Stimulated activated CD4-positive, alpha-beta T cell treated with anti-CD3 and anti-CD28 coated beads, Interleukin-15, amount 100 ng/mL, for 1 hour (primary cell): ENCODE results near the gene STAC2.
"Not testable (repeated sequence)": the region's sequence is repeated elsewhere in the genome, so short reads cannot be mapped to it uniquely, and the experiment has no call there.

Experiments
- DNase-seq, 2 donors: peaks; one replicate each; pipeline ENCODE4 v3.0.0-alpha.2; 2020; ENCODE audit warnings: low read depth in 1 of 2, low spot score in 1 of 2

STAC2 gene, protein sequence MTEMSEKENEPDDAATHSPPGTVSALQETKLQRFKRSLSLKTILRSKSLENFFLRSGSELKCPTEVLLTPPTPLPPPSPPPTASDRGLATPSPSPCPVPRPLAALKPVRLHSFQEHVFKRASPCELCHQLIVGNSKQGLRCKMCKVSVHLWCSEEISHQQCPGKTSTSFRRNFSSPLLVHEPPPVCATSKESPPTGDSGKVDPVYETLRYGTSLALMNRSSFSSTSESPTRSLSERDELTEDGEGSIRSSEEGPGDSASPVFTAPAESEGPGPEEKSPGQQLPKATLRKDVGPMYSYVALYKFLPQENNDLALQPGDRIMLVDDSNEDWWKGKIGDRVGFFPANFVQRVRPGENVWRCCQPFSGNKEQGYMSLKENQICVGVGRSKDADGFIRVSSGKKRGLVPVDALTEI

DNA sequence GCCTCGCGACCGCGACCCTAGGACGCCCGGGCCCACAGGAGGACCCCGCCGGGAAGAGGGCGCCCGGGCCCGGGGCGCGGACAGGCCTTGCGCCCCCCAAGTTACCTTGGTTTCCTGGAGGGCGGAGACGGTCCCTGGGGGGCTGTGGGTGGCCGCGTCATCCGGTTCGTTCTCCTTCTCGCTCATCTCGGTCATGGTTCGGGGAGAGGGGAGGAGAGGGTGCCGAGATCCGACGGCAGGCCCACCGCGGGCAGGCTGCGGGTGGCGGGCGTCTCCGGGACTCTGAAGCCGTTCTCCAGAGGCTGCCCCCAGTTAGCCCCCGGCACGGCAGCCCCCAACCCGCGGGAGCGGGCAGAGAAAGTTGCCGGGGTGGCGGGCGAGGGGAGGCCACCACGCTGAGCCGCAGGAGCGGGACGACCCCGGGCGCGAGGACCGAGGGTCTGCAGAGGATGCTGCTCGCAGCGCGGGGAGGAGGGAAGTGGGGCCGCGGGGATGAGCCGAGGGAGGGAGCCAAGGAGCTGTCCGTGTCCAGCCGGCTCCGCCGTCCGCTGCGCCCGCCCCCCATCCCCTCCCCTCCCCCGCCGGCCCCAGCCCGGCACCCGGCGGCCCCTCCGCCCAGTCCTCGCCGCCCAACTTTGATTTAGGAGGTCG, at the start of gene STAC2:
TSS of gene STAC2 (minus strand) at position 638 of the 651 bp plus-strand sequence. CDS start at position 195, 443 bp downstream.
- no peak for DNase-seq

DNA sequence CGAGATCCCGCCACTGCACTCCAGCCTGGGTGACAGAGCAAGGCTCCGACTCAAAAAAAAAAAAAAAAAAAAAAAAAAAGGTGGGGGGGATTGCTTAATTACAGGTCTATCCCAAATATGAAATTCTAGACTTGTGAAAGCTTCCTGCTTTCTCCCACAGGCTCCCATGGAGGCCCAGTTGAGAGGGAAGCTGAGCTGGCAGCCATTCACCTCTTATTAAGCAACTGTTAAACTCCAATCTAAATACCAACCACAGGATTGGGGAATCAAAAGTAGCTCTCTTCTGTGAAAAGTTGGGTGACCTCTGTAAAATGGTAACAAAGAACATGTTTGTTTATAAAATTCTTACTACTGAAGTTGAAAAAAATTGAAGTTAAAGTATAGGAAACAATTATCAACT, 45.8 kb upstream of the STAC2 start:
- no peak for DNase-seq

DNA sequence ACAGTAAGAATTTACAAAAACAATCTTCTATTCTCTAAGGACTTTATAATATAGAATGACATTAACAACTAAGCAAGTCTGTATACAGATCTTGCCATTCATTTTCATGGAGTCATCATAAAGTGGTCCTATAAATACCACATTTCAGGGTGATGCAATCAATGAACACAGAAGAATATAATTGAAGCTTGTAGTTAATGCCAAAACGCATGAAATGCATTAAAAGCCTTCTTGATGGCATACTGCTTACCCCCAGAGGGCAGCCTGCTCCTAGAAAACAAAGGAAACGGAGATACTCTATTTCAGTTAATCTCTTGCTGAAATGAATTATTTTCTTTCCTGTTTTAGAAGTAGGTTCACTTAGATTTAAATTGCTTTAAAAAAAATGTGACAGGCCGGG, 45.2 kb upstream of the STAC2 start:
- no peak for DNase-seq

DNA sequence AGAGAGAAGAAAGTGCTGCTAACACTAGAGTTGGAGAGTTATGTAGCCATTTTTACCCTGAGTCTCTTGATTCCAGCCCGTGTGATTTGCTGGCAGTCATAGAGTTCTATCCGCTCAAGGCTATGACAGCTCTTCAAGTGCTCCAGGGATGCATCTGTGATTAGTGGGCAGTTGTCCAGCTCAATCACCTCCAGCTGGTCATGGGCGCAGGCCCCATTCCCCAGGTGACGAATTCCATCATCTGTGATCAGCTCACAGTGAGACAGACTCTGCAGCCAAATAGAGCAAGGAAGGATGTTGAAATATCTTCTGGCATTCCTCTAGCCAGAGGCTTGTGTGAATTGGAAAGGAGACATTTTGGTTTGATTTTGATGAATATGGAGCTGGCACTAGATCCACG, 38.4 kb upstream of the STAC2 start:
- DNase-seq: no peak

DNA sequence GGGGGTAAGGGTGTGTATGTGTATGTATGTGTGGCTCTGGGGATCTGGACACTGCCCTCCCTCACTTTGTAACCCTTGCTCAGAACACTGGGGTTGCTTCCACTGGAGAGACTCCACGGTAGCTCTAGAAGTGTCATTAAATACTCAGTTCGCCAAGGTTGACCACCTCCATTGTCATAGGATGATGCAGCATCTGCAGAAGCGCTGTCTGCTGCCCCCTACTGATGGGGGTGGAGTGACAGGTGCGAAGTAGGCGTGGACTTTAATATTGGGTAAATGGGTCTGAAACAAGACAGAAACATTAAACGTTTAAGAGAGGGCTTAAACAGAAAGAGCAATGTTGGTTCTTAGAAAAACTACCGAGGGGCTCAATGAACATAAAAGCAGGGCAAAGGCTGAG, 35.5 kb upstream of the STAC2 start:
- no peak for DNase-seq

DNA sequence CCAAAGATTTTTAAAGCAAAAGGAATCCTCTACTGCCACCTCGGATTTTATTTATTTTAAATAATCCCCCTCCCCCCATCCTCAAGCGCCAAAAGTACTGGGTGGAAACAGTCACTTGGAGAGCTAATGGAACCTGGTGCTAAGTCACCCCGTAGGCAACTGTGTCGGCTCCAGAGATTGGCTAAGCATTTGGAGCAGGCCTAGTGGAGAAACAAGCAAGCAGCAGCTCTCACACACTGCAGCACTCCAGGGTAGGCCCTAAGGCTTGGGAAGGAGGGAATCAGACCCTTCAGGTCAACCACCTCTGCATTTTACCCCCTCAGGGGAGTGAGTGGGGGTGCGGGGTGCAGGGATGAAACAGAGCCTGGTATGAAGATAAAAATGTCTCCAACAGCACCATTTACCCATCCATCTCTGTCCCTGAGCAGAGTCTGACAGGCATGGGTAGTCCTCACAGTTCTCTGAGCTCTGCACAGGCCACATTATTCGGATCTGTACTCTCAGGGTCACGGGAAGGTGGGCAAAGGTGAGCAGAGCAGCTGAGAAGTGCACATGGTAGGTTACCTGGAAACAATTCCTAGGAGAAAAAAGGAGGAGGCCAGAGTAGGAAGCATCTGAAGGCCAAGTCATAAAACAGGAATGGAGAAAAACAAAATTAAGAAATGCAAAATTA, 27.2 kb upstream of the STAC2 start:
- DNase-seq: no peak

DNA sequence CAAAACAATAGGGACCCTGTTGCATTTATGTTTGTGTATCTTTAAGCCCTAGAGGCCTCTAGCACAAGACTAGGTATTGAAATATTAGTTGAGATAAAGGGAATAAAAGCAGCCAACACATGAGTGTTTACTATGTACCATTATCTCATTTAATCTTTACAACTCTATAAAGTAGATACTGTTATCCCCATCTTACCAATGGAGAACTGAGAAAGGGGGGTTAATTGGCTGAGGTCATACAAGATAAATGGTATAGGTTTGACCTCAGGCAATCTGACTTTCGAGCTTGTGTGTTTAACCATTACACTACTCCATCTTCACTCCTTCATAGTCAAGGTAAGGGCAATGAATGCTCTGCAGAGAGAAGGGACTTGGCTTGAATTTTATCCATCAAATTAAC, 26.3 kb upstream of the STAC2 start:
- DNase-seq: no peak

DNA sequence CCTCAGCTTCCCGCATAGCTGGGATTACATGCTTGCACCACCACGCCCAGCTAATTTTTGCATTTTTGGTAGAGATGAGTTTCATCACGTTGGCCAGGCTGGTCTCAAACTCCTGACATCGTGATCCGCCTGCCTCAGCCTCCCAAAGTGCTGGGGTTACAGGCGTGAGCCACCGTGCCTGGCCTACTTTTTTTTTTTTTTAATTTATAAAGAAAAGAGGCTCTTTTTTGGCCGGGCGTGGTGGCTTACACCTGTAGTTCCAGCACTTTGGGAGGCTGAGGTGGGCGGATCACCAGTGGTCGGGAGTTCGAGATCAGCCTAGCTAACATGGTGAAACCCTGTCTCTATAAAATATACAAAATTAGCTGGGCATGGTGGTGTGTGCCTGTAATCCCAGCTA, 24.3 kb upstream of the STAC2 start:
- DNase-seq: not testable (repeated sequence)

DNA sequence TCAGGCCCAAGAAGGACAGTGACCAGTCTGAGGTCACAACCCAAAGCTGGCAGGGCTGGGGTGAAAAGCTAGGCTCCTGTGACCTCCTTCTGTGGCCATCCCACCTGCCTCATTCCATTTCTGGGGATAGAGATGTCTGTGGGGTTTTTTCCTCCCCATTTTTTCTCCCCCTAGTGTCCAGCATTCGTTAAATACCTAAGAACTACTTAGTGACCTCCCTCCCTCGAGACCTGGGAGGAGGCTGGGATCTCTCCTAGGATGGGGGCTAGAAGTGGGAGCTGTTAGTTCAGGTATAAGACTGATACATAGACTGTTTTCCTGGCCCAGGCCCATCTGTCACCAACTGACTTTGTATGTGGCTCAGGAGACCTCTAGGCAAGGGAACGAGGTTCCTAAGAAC, 20.5 kb upstream of the STAC2 start:
- no peak for DNase-seq

DNA sequence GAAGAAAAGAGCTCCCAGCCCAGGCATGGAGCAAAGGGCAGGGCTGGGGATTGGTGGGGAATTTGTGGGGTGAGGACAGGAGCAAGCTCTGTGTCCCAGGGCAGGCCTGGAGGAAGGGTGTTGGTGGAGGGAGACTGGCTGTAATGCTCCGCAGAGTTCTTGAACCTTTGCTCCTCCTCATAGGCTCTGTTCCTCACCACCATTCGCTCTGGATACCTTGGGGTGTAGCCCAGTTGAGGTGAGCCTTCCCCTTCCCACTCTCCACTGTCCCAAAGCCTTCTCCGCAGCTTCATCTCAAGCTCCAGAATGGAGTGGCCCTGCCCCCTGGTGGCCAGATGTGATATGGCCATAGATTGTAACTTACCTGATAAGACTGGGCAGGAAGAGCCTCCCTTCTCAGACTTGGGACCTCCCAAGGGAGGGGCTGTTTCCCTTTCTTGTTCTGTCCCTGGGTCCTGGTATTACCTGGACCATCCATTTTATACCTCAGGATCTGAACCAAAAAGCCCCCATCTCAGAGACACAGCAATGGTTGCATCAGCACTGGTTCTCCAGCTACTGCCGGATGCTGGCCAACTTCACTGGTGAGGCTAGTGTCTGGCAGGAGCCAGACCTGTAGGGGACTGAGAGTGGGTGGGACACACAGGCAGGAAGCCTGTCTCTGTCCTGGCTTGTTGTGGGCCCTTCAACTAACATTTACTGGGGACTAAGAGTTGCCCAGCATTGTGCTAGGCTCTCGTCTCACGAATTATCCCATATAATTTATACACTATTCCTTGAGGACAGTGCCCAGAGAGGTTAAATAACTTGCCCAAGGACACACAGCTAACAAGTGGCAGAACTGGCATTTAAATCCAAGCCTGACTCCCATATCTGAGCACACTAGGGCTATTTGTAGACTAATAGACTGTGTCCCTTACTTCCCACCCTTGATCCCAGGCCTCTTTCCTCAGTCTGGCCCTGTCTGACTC, 19.1 kb upstream of the STAC2 start:
- peak; percentile 70 to 75 for DNase-seq

DNA sequence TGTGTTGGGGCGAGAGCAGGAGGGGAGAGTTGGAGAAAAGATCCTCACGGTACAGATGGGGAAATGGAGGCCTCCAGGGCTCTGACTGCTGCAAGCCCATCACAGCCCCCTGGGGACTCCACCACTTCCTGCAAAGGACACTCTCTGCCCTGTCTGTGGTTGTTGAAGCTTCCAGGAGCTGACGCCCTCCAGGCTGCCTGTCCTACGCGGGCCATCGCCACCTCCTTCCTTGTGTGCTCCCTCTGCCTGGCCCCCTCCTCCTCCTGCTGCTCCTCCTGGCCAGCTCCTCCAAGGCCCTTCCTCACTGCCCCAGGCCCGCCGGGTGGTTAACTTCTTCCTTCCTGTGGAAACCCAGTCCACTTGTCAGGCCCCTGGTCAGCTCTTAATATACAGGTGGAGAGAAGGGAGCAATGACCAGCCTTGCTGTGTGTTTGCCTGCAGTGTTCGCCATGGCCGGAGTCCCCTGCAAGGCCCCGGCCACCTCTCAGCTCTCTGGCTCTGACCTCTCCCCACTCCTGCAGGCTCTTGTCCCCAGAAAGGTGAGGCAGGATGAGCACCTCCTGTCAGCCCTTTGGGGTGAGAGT, 18.4 kb upstream of the STAC2 start:
- no peak for DNase-seq

DNA sequence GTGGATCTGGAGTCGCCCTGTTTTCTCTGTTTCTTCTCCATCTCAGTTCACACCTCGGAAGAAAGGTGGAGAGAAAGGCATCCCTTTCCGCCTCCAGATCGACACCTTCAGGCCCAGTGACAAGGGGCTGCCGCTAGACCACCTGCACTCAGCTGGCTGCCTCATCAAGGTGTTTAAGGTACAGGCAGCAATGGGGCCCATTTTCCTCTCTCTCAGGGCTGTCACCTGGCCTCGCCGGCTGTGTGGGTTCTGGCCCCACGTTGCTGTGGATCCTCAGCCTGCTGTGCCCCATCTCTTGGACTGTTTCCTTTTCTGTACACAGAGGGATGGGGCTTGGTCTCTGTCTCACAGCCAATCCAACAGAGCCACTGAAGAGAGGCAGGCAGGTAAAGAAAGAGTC, 17.4 kb upstream of the STAC2 start:
- no peak for DNase-seq

DNA sequence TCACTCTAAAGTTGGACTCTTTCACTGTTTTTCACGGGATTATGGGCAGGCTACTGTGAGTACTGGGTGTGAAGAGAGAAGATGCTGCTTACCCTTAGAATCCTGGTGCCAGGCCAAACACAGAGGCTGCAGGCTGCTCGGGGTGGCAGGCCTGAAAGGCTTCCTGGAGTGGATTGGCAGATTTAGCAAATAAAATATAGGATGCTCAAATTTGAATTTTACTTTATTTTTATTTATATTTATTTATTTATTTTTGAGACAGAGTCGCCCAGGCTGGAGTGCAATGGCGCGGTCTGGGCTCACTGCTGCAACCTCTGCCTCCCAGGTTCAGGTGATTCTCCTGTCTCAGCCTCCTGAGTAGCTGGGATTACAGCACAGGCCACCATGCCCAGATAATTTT, 14.9 kb upstream of the STAC2 start:
- no peak for DNase-seq

DNA sequence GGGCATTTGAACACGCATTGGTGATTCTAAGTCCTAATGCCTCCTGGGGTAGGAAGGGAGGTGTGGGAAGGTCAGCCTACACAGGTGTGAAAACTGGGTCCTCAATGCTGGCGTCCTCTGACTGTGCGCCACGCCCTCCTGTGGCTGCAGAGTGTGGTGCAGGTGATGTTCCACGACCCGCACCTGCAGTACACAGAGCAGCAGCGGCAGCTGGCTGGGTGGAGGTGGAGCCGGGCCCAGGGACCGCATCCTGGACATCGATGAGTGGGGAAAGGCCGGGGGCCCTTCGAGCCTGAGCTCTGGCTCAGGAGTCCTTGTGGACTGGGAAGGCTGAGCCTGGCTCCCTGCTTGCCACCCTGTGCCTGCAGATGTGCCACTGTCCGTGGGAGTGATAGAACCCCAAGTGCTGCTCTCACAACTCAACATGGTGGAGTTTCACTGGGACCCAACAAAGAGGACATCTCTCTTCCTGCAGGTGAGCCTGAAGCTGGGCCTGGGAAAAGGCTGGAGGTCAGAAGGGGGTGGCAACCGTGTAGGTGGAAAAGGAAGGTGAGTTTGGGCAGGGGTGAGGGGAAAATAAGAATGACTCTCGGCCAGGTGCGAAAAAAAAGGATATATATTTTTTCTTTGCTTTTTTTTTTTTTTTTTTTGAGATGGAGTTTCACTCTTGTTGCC, 14.0 kb upstream of the STAC2 start:
- DNase-seq: peak; percentile 45 to 53

DNA sequence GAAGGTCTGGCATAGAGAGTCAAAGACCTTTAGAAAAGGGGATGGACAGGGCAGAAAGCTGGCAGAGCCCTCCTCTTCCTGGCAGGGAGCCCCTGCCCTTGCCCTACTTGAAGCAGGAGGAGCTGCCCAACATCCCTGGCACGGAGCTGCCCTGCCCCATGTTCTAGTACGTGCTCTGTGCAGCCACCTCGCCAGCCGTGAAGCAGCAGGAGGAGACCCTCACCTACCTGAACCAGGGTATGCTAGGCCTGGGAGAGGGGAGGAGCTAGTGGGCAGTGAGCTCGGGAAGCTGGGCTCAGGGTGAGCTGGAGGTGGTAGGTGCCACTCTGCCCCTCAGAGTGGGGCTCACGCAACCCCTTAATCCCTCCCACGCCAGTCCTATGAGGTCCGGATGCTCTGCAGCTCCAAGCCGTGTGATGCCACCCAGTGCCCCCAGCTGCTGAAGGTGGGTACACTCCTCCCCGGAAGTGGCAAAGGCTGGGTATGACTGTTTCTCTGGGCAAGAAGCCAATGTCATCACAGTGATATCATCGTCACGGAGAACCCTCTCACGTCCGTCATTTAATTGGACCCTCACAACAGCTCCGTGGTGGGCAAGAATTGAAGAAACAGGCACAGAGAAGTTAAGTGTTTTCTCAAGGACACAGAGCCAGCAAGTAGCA, 12.7 kb upstream of the STAC2 start:
- peak; percentile 29 to 65 for DNase-seq

DNA sequence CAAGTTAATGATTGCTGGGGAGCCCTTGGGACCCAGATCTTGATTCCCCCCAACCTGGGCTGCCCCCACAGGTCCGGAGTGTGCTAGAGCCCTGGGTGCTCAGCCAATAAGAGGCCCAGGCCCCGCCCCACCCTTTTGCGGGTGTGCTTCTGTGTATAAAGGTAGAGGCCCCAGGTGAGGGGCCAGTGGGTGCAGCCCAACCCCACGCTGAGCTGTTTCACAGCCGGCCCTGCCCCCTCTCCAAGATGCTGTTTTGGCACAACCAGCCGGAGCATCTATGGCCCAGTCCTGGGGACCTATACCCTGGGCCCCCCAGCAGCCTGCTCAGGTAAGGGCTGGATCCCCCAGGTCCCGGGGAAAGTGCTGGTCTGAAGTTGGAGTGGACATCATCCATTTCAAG, 11.8 kb upstream of the STAC2 start:
- no peak for DNase-seq

DNA sequence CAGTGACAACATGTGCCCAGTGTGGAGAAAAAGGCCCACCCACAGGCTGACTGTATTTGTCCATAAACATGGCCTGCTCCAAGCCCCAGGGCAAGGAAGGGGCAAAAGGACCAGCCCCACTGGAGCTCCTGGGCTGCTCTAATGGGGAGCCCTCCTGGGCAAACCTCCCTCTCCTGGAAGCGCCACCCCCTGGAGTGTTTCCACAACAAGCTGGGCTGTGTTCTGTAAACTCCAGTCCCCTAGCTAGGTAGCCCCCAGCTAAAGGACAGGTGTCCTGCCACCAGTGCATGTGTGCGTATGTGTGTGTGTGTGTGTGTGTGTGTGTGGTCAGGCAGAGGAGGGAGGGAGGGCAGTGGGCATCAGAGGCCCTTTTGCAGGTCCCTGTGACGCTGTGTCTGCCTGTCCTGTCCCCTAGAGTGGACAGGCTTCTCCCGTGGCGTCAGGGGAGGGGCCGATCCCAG, 11.3 kb upstream of the STAC2 start:
- DNase-seq: no peak

DNA sequence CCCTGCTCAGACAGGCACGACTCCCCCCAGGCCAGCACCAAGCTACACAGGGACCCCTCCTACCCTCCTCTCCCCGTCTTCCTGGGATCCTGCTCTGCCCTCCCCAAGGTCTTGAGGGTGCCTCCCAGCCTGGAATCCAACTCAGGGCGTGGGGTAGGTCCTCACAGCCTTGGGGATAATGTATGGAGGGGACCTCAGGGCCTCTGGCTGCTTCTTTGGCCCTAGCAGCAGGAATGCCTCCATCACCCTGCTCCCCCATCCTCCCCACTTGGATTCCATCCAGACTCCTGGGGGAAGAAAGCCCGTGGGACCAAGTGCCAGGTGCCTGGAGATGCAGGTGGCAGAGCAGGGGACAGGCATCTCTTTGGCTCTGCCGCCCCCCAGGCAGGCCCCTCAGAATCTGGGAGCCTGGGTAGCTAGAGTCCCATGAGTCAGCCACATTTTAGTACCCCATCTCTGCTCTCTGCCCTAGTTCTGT, 10.7 kb upstream of the STAC2 start:
- no peak for DNase-seq
